ENCODE measurements around the gene ZDHHC1.
A peak's percentile ranks its signal among the peaks of the same experiment; 100 is the strongest.

ZDHHC1 gene

GRCh38 chr16:67398546-67399217 lies 17.6 kb downstream of the ZDHHC1 start:
- no peak for DNase-seq (ENCODE audit: low read depth)
- no peak overlapping the region for H3K4me3 ChIP-seq (replicated peaks; ENCODE audit: low read depth, low read length)
- TF ChIP-seq CTCF (IDR thresholded peaks at IDR 0.05; ENCODE audit: low read length, missing control alignments), result no peak

GRCh38 chr16:67397812-67398545 lies 18.3 kb downstream of the ZDHHC1 start:
- DNase-seq (ENCODE audit: low read depth), result no peak
- TF ChIP-seq CTCF (IDR thresholded peaks at IDR 0.05; ENCODE audit: low read length, missing control alignments), result no peak
- no peak overlapping the region for H3K4me3 ChIP-seq (replicated peaks; ENCODE audit: low read depth, low read length)

GRCh38 chr16:67397036-67397801 lies 19.1 kb downstream of the ZDHHC1 start:
- H3K4me3 ChIP-seq (replicated peaks; ENCODE audit: low read depth, low read length), result no peak overlapping the region
- no peak for DNase-seq (ENCODE audit: low read depth)
- no peak for TF ChIP-seq CTCF (IDR thresholded peaks at IDR 0.05; ENCODE audit: low read length, missing control alignments)

GRCh38 chr16:67396159-67397035 lies 19.9 kb downstream of the ZDHHC1 start:
- peak; percentile 65 for DNase-seq (ENCODE audit: low read depth)
- TF ChIP-seq CTCF (IDR thresholded peaks at IDR 0.05; ENCODE audit: low read length, missing control alignments), result no peak
- H3K4me3 ChIP-seq (replicated peaks; ENCODE audit: low read depth, low read length), result no peak overlapping the region

- no peak overlapping the region for H3K4me3 ChIP-seq (replicated peaks; ENCODE audit: low read depth, low read length)
- DNase-seq (ENCODE audit: low read depth), result no peak
- no peak for TF ChIP-seq CTCF (IDR thresholded peaks at IDR 0.05; ENCODE audit: low read length, missing control alignments)
Observed at GRCh38 chr16:67395458-67396158, 20.7 kb downstream of the ZDHHC1 start.

- no peak for DNase-seq (ENCODE audit: low read depth)
- TF ChIP-seq CTCF (IDR thresholded peaks at IDR 0.05; ENCODE audit: low read length, missing control alignments), result no peak
- no peak overlapping the region for H3K4me3 ChIP-seq (replicated peaks; ENCODE audit: low read depth, low read length)
Observed at GRCh38 chr16:67395105-67395457, 21.2 kb downstream of the ZDHHC1 start.
